HepG2 (cell line): ENCODE measurements around the gene G0S2. TPM values are rescaled to one million over a fixed set of nuclear protein-coding genes. Genes with fewer than 3 reads are reported as not detected.

Experiments
- ATAC-seq: fragments of 200-7000 bp; cut with Tn5 transposase; 3 replicates; pipeline ENCODE4 v1.9.1; 2020; ENCODE audit warnings: mild to moderate bottlenecking, moderate library complexity
- BruUV-seq: library from RNA; stranded (reverse); fragments of 400-500 nt; replicated peaks from 2 replicates; lab custom pipeline; 2021; lab: Mats Ljungman, UMichigan
- CTCF ChIA-PET: fragments of 300-600 bp; formaldehyde crosslinking; extraction: SDS; loops from one replicate; lab custom pipeline; 2021; ENCODE audit warnings: low total read pairs, inconsistent platforms, low intra/inter-chr PET ratio; lab: Yijun Ruan, JAX
- POLR2A ChIA-PET: fragments of 350-600 bp; sonication (Branson Sonifier 250); formaldehyde crosslinking; loops from one replicate; lab custom pipeline; 2020; ENCODE audit warnings: antibody characterized with exemption, inconsistent platforms; lab: Yijun Ruan, JAX
- DNase-seq: peaks from one replicate; pipeline ENCODE4 v3.0.0-alpha.2; 2015; ENCODE audit warnings: low spot score
- FAIRE-seq: peaks from 3 replicates; lab custom pipeline; 2011; peaks lifted over from hg19 to GRCh38; lab: Jason Lieb, UNC
- H2AFZ ChIP-seq: one replicate; pipeline ENCODE4 v1.6.1; 2011; ENCODE audit warnings: low read length, inconsistent platforms
- H3K27ac ChIP-seq: fragments of 300-600 bp; 3 replicates; pipeline ENCODE4 v1.8.0; 2011; ENCODE audit warnings: mixed run types, mild to moderate bottlenecking, mixed read lengths, low read length, inconsistent platforms; ENCODE audit not compliant: insufficient read depth; ENCODE audit errors: extremely low read length
- H3K27me3 ChIP-seq, 2 experiments: fragments of 200-600 bp in 1 of 2; 2 replicates in 1 of 2; 3 replicates in 1 of 2; pipeline versions ENCODE4 v1.6.0 to v1.8.0; 2011; ENCODE audit warnings: low read length in 2 of 2, mild to moderate bottlenecking in 2 of 2, moderate library complexity in 2 of 2, inconsistent platforms in 1 of 2; ENCODE audit not compliant: insufficient read depth in 2 of 2, control insufficient read depth in 1 of 2
- H3K36me3 ChIP-seq, 2 experiments: fragments of 200-600 bp in 1 of 2; replicated peaks in 1 of 2; 2 replicates in 1 of 2; 3 replicates in 1 of 2; pipeline versions ENCODE4 v1.5.1 to v1.8.0; 2011; ENCODE audit warnings: low read length in 2 of 2, inconsistent platforms in 1 of 2; ENCODE audit not compliant: insufficient read depth in 2 of 2, control insufficient read depth in 1 of 2
- H3K4me1 ChIP-seq: 2 replicates; pipeline ENCODE4 v1.5.1; 2012; ENCODE audit warnings: low read length, inconsistent platforms; ENCODE audit not compliant: insufficient read depth
- H3K4me2 ChIP-seq: 2 replicates; pipeline ENCODE4 v1.6.0; 2011; ENCODE audit warnings: low read depth, low read length, inconsistent platforms
- H3K4me3 ChIP-seq, 3 experiments: fragments of 200-600 bp in 1 of 3; sonication (generic), shearing (Covaris generic) in 1 of 3; replicated peaks in 1 of 3; 2 replicates each; pipeline ENCODE4 v1.5.1; 2011 to 2016; ENCODE audit warnings: low read length in 3 of 3, inconsistent platforms in 2 of 3, low read depth in 2 of 3, mild to moderate bottlenecking in 2 of 3, control low read depth in 1 of 3, mixed read lengths in 1 of 3; ENCODE audit not compliant: insufficient read depth in 1 of 3
- H3K79me2 ChIP-seq: one replicate; pipeline ENCODE4 v1.6.1; 2011; ENCODE audit warnings: low read length, inconsistent platforms; ENCODE audit not compliant: insufficient read depth
- H3K9ac ChIP-seq: 2 replicates; pipeline ENCODE4 v1.6.0; 2011; ENCODE audit warnings: mild to moderate bottlenecking, low read depth, low read length, inconsistent platforms; ENCODE audit not compliant: insufficient read depth
- H3K9me3 ChIP-seq: 2 replicates; pipeline ENCODE4 v1.5.1; 2012; ENCODE audit warnings: mild to moderate bottlenecking, low read length
- H4K20me1 ChIP-seq: 2 replicates; pipeline ENCODE4 v1.6.0; 2011; ENCODE audit warnings: inconsistent platforms, mild to moderate bottlenecking, low read length, moderate library complexity; ENCODE audit not compliant: insufficient read depth
- ATF3 ChIP-seq: sonication (generic); formaldehyde crosslinking; IDR thresholded peaks from 2 replicates; pipeline ENCODE4 v1.4.0; 2020; ENCODE audit warnings: missing genetic modification reagents
- BCL6 ChIP-seq: IDR thresholded peaks from 2 replicates; pipeline ENCODE4 v1.6.1; 2016; ENCODE audit warnings: missing genetic modification reagents, missing compliant biosample characterization
- CEBPB ChIP-seq: IDR thresholded peaks from 2 replicates; pipeline ENCODE4 v1.6.1; 2011; ENCODE audit warnings: low read depth, low read length, improper control_type of control experiment, borderline replicate concordance
- CREB1 ChIP-seq, 2 experiments: fragments of 450-650 bp in 1 of 2; IDR thresholded peaks; 2 replicates each; pipeline ENCODE4 v1.6.1; 2016 to 2017; ENCODE audit warnings: control low read depth in 1 of 2, mild to moderate bottlenecking in 1 of 2, missing compliant biosample characterization in 1 of 2, missing genetic modification characterization in 1 of 2
- EP300 ChIP-seq, 3 experiments: sonication (generic) in 1 of 3; formaldehyde crosslinking in 1 of 3; IDR thresholded peaks; 2 replicates each; pipeline versions ENCODE4 v1.5.1 to v1.6.1; 2011 to 2020; ENCODE audit warnings: low read depth in 2 of 3, low read length in 2 of 3, borderline replicate concordance in 1 of 3, improper control_type of control experiment in 1 of 3, mild to moderate bottlenecking in 1 of 3, missing genetic modification reagents in 1 of 3, moderate library complexity in 1 of 3
- ETV6 ChIP-seq: sonication (generic); formaldehyde crosslinking; conservative IDR thresholded peaks from 2 replicates; pipeline ENCODE4 v1.4.0; 2020; ENCODE audit warnings: missing genetic modification reagents
- FOSL2 ChIP-seq: sonication (generic); formaldehyde crosslinking; IDR thresholded peaks from 2 replicates; pipeline ENCODE4 v1.4.0; 2020; ENCODE audit warnings: missing genetic modification reagents
- HNF1A ChIP-seq, 2 experiments: sonication (generic) in 1 of 2; formaldehyde crosslinking in 1 of 2; IDR thresholded peaks; 2 replicates each; pipeline versions ENCODE4 v1.4.0 to v1.6.1; 2016 to 2020; ENCODE audit warnings: borderline replicate concordance in 1 of 2, low read depth in 1 of 2, mild to moderate bottlenecking in 1 of 2, missing genetic modification reagents in 1 of 2
- IRF2 ChIP-seq: IDR thresholded peaks from 2 replicates; pipeline ENCODE4 v1.6.1; 2018; ENCODE audit warnings: missing genetic modification reagents, missing compliant biosample characterization
- KLF16 ChIP-seq, 2 experiments: sonication (generic) in 1 of 2; formaldehyde crosslinking in 1 of 2; IDR thresholded peaks; 2 replicates each; pipeline versions ENCODE4 v1.6.1 to v1.8.0; 2016 to 2023; ENCODE audit warnings: missing genetic modification reagents in 2 of 2, missing compliant biosample characterization in 1 of 2
- MAX ChIP-seq: IDR thresholded peaks from 2 replicates; pipeline ENCODE4 v1.6.1; 2012; ENCODE audit warnings: inconsistent platforms
- NFKB2 ChIP-seq: sonication (generic); formaldehyde crosslinking; IDR thresholded peaks from 2 replicates; pipeline ENCODE4 v1.4.0; 2020; ENCODE audit warnings: missing genetic modification reagents, borderline replicate concordance
- RBM22 ChIP-seq: fragments of 200-400 bp; formaldehyde crosslinking; optimal IDR thresholded peaks from 2 replicates; pipeline ENCODE3; 2017; ENCODE audit warnings: mild to moderate bottlenecking, low read length, moderate library complexity
- REPIN1 ChIP-seq: sonication (generic); formaldehyde crosslinking; IDR thresholded peaks from 2 replicates; pipeline ENCODE4 v1.8.0; 2022; ENCODE audit warnings: missing genetic modification reagents, low read depth, mild to moderate bottlenecking, borderline replicate concordance
- ZBTB21 ChIP-seq: sonication (generic); formaldehyde crosslinking; IDR thresholded peaks from 2 replicates; pipeline ENCODE4 v1.4.0; 2020; ENCODE audit warnings: missing genetic modification reagents
- ZNF543 ChIP-seq: sonication (generic); formaldehyde crosslinking; IDR thresholded peaks from 2 replicates; pipeline ENCODE4 v1.4.0; 2020; ENCODE audit warnings: mild to moderate bottlenecking, missing genetic modification reagents
- WGBS: methylation state at CpG from one replicate; pipeline ENCODE4 v1.1.6; 2017; ENCODE audit warnings: low lambda C conversion rate; 5-methylcytosine and 5-hydroxymethylcytosine counted together
- in situ Hi-C: cut with HindIII; loops from 2 replicates; pipeline ENCODE4 v1.10.0; 2017; ENCODE audit warnings: low pct_unique_long_range_greater_than_20kb; ENCODE audit not compliant: extremely low pct_ligation_motif_present
- intact Hi-C: fragments of 100-400 bp; cut with micrococcal nuclease; formaldehyde crosslinking; loops from one replicate; pipeline ENCODE4 v1.10.0; 2022; ENCODE audit not compliant: unreplicated experiment
- polyA plus RNA-seq, 8 experiments: library from polyadenylated mRNA; depleted of rRNA in 3 of 8; stranded (reverse) in 7 of 8; unstranded in 1 of 8; fragments of >200 nt; fragmentation: Illumina TruSeq in 4 of 8; extraction: Trizol in 4 of 8; gene quantifications; 2 replicates each; pipeline versions ENCODE4 v1.2.1 to v1.2.3, GENCODE V29; 2011 to 2016; ENCODE audit warnings: low read depth in 4 of 8, missing spikeins in 1 of 8, mixed read lengths in 1 of 8; ENCODE audit not compliant: insufficient read depth in 1 of 8
- total RNA-seq, 5 experiments: library from RNA; depleted of rRNA; stranded (reverse); fragments of >200 nt; fragmentation: Illumina TruSeq; extraction: Trizol; gene quantifications; 2 replicates each; pipeline ENCODE4 v1.2.3, GENCODE V29; 2016; ENCODE audit warnings: low read depth in 1 of 5

G0S2 gene
- total and polyA plus RNA-seq, 2 of the 13 experiments (the other 11 are each of a cell fraction or from before 2014, with no cell fraction given), result not detected

DNA sequence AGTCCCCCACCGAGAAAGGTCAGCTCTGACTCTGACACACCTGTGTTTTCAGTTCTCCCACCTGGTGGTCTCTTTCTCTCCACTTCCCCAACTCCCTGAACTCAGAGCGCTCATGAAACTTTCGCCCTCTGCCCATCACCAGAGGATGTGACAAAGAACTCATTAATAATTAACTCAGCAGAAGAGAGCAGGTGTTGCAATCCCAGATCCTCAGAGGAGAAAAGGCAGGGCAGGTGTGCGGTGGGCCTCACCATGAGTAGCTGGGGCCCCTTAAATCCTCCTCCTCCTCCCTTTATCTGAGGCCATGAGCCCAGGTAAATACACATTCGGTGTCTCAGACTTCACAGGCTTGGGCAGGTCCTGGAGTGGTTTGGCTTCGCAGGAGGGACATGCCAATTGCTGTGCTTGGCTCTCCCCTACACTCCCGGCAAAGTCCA lies 21.3 kb upstream of the G0S2 start (continued):
- peak; percentile 94 for TF ChIP-seq HNF1A (IDR thresholded peaks at IDR 0.05; ENCODE audit: low read depth)
- TF ChIP-seq HNF1A (CRISPR knock-in tag; IDR thresholded peaks at IDR 0.05; ENCODE audit: borderline replicate concordance), result peak; percentile 95; the same call in 1 of the 2 replicates
- peak; percentile 88 for TF ChIP-seq CEBPB
- no peak for TF ChIP-seq ETV6 (CRISPR knock-in tag)
- TF ChIP-seq FOSL2 (CRISPR knock-in tag), result peak; percentile 26; the same call in 1 of the 2 replicates
- TF ChIP-seq ATF3, result no peak

DNA sequence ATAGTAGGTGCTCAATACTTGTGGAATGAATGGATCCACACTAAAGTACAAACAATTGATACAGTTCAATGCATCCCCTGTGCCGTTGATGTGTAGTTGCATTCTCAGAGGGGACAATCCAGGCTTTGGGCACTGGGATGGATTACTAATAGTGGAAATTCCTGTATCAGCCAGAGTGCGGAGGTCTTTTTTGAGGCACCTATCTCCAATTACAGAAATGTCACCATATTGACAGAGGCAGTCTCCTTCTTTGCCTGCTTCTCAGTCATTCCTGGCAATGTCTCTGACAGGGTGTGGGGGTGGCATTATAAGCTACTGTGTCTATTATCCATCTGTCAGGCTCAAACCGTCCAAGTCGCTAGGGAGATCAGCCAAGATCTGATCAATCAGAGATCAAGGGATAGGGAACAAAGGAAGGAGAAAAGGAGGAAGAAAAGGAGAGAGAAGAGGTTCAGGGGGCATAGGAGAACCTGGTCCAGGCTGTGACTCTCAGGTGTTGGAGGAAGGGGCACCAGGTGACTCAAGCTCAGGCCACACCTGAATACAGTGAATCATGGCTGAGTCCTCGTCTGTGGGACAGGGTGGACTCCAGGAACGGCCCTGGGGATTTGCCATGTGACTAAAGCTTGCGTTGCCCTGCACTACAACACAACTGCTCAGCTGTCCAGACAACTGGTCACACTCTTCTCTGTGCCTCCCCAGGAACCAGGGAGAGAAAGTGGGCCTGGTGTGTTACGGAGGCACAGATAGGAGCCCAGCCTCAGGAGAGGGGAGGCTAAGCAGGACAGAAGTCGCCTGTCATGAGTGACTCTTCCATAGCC lies 19.6 kb upstream of the G0S2 start:
- Histone ChIP-seq H4K20me1 (no peaks in the 10 kb centered on the region), H3K4me1 (peaks cover 38% of the 10 kb centered on the region), H3K9ac (no peak overlapping the region), H3K4me3 (no peak overlapping the region), H3K36me3 (no peaks in the 10 kb centered on the region), H3K27ac (no peak overlapping the region), H3K27me3 (peaks cover 2 to 8% of the 10 kb centered on the region in 2 experiments; a peak in 1 of 5 replicates), H3K4me2 (no peak overlapping the region), H3K79me2 (no peaks in the 10 kb centered on the region), H3K9me3 (no peaks in the 10 kb centered on the region), H2AFZ (no peak overlapping the region)
- ChIA-PET CTCF (no interaction called here), POLR2A (no interaction called here)
- no TSS peak for BruUV-seq
- 27% methylated on average over 5 of the region's 9 CpGs for WGBS
- in situ Hi-C loops (no loop called here), intact Hi-C loops (no loop called here)
- DNase-seq, result no peak
- TF ChIP-seq BCL6 (CRISPR knock-in tag), result no peak
- TF ChIP-seq IRF2 (CRISPR knock-in tag), result no peak
- no peak for TF ChIP-seq MAX
- TF ChIP-seq KLF16 (CRISPR knock-in tag; IDR thresholded peaks at IDR 0.05), result no peak
- no peak for TF ChIP-seq REPIN1
- no peak for TF ChIP-seq NFKB2
- no peak for TF ChIP-seq ZNF543 (CRISPR knock-in tag)
- TF ChIP-seq CREB1 (IDR thresholded peaks at IDR 0.05), result no peak
- TF ChIP-seq CREB1 (CRISPR knock-in tag; IDR thresholded peaks at IDR 0.05), result no peak
- no peak for TF ChIP-seq RBM22
- TF ChIP-seq EP300 (IDR thresholded peaks at IDR 0.05; ENCODE audit: low read depth in 2 of 2, low read length in 2 of 2), result no peak
- TF ChIP-seq EP300 (CRISPR knock-in tag; IDR thresholded peaks at IDR 0.05; ENCODE audit: borderline replicate concordance), result no peak
- TF ChIP-seq ZBTB21, result no peak
- no peak for ATAC-seq
- no peak for FAIRE-seq
